Neuronal stem cell (in vitro differentiated cells): ENCODE data around the gene FFAR1.

Source experiments
- DNase-seq: peaks from one replicate; pipeline ENCODE4 v3.0.0-alpha.2; 2013; ENCODE audit warnings: low spot score
- H2AFZ ChIP-seq: one replicate; pipeline ENCODE4 v1.6.1; 2013; ENCODE audit warnings: mild to moderate bottlenecking, low read length, inconsistent platforms
- H2AK5ac ChIP-seq: 2 replicates; pipeline ENCODE4 v1.6.1; 2013; ENCODE audit warnings: low read depth, mild to moderate bottlenecking, inconsistent platforms, low read length, moderate library complexity, mixed read lengths
- H2BK120ac ChIP-seq: 2 replicates; pipeline ENCODE4 v1.6.1; 2013; ENCODE audit warnings: low read depth, mild to moderate bottlenecking, inconsistent platforms, low read length, moderate library complexity, mixed read lengths
- H2BK12ac ChIP-seq: one replicate; pipeline ENCODE4 v1.6.1; 2013; ENCODE audit warnings: low read length, inconsistent platforms
- H2BK15ac ChIP-seq: 2 replicates; pipeline ENCODE4 v1.6.1; 2013; ENCODE audit warnings: mild to moderate bottlenecking, low read length, inconsistent platforms, mixed read lengths
- H2BK5ac ChIP-seq: one replicate; pipeline ENCODE4 v1.6.1; 2013; ENCODE audit warnings: inconsistent platforms, mild to moderate bottlenecking, low read length, moderate library complexity
- H3K14ac ChIP-seq: one replicate; pipeline ENCODE4 v1.6.1; 2013; ENCODE audit warnings: low read length, inconsistent platforms
- H3K18ac ChIP-seq: 2 replicates; pipeline ENCODE4 v1.6.1; 2013; ENCODE audit warnings: low read length, inconsistent platforms
- H3K23ac ChIP-seq: 2 replicates; pipeline ENCODE4 v1.6.1; 2013; ENCODE audit warnings: low read depth, mild to moderate bottlenecking, mixed read lengths, low read length, inconsistent platforms; ENCODE audit not compliant: poor library complexity
- H3K27ac ChIP-seq: replicated peaks from 3 replicates; pipeline ENCODE4 v1.5.1; 2013; ENCODE audit warnings: low read length, inconsistent platforms
- H3K27me3 ChIP-seq, 3 experiments: 2 replicates each; pipeline ENCODE4 v1.6.1; 2013; ENCODE audit warnings: low read length in 3 of 3, mild to moderate bottlenecking in 2 of 3, inconsistent platforms in 1 of 3, low read depth in 1 of 3, mixed read lengths in 1 of 3, moderate library complexity in 1 of 3; ENCODE audit not compliant: control insufficient read depth in 3 of 3, insufficient read depth in 3 of 3
- H3K36me3 ChIP-seq, 2 donors: replicated peaks in 1 of 2; 2 replicates each; pipeline ENCODE4 v1.6.1; 2013; ENCODE audit warnings: low read length in 2 of 2; ENCODE audit not compliant: control insufficient read depth in 2 of 2, insufficient read depth in 2 of 2
- H3K4ac ChIP-seq: 2 replicates; pipeline ENCODE4 v1.6.1; 2013; ENCODE audit warnings: inconsistent platforms, mild to moderate bottlenecking, low read length, moderate library complexity
- H3K4me1 ChIP-seq, 2 donors: 1 replicate in 1 of 2; 2 replicates in 1 of 2; pipeline ENCODE4 v1.6.1; 2013; ENCODE audit warnings: low read length in 2 of 2, low read depth in 1 of 2; ENCODE audit not compliant: control insufficient read depth in 2 of 2, insufficient read depth in 1 of 2
- H3K4me2 ChIP-seq: one replicate; pipeline ENCODE4 v1.6.1; 2013; ENCODE audit warnings: mild to moderate bottlenecking, low read length, inconsistent platforms; ENCODE audit not compliant: insufficient read depth, poor library complexity, severe bottlenecking
- H3K4me3 ChIP-seq, 2 donors: 2 replicates each; pipeline ENCODE4 v1.5.1; 2013; ENCODE audit warnings: low read length in 2 of 2, mild to moderate bottlenecking in 2 of 2, inconsistent platforms in 1 of 2, moderate library complexity in 1 of 2
- H3K79me1 ChIP-seq: one replicate; pipeline ENCODE4 v1.6.1; 2013; ENCODE audit warnings: low read depth, mild to moderate bottlenecking, inconsistent platforms, low read length, moderate library complexity
- H3K9ac ChIP-seq: one replicate; pipeline ENCODE4 v1.6.1; 2013; ENCODE audit warnings: mild to moderate bottlenecking, low read depth, low read length, inconsistent platforms; ENCODE audit not compliant: poor library complexity
- H3K9me3 ChIP-seq, 2 donors: replicated peaks in 1 of 2; 2 replicates each; pipeline versions ENCODE3 to v1.6.1; 2013; ENCODE audit warnings: low read length in 2 of 2, mild to moderate bottlenecking in 2 of 2, inconsistent platforms in 1 of 2, low read depth in 1 of 2, mixed read lengths in 1 of 2, moderate library complexity in 1 of 2; ENCODE audit not compliant: control insufficient read depth in 2 of 2, insufficient read depth in 1 of 2
- H4K8ac ChIP-seq: one replicate; pipeline ENCODE4 v1.6.1; 2013; ENCODE audit warnings: low read depth, mild to moderate bottlenecking, inconsistent platforms, low read length, moderate library complexity
- H4K91ac ChIP-seq: one replicate; pipeline ENCODE4 v1.6.1; 2013; ENCODE audit warnings: low read length, low read depth, mild to moderate bottlenecking, inconsistent platforms; ENCODE audit not compliant: poor library complexity
- WGBS, 2 donors: extraction: QIAGEN DNeasy Blood & Tissue Kit; methylation state at CpG; one replicate each; pipeline ENCODE4 v1.1.7; 2013; ENCODE audit warnings: missing lambda C conversion rate in 2 of 2, mixed read lengths in 1 of 2; ENCODE audit not compliant: insufficient read length in 2 of 2, insufficient replicate concordance in 1 of 2; ENCODE audit errors: extremely low coverage in 2 of 2; 5-methylcytosine and 5-hydroxymethylcytosine counted together

The FFAR1 gene

DNA sequence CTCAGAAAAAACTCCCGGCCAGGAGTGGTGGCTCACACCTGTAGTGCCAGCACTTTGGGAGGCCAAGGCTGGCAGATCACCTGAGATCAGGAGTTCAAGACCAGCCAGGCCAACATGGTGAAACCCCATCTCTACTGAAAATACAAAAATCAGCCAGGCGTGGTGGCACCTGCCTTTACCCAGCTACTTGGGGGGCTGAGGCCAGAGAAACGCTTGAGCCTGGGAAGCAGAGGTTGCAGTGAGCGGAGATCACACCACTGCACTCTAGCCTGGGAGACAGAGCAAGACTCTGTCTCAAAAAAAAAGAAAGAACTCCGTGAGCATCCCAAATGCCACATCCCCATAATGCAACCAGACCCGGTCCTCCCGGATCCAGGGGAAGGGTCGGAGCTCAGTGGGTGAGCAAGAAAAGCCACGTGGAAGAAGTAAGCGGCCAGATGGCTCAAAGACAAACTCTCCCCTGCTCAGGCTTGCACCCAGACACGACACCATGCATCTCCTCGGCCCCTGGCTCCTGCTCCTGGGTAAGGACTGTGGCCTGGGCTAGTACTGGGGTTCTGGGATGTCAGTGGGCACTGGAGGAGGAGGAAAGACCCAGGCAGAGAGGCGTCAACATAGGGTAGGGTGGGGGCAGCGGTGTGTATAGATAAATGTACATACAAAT lies 16.0 kb upstream of the FFAR1 start:
- no peak overlapping the region for H2BK120ac ChIP-seq
- no peak overlapping the region for H3K9ac ChIP-seq
- no peak overlapping the region for H3K18ac ChIP-seq
- no peak overlapping the region for H3K4me2 ChIP-seq
- no peak overlapping the region for H2AK5ac ChIP-seq
- H3K23ac ChIP-seq = no peak overlapping the region
- H3K4me3 ChIP-seq = no peak overlapping the region
- no peaks in the 10 kb centered on the region for H3K36me3 ChIP-seq
- no peak overlapping the region for H2AFZ ChIP-seq
- H3K4me1 ChIP-seq = peaks cover 0 to 2% of the 10 kb centered on the region in 2 donors
- no peaks in the 10 kb centered on the region for H3K79me1 ChIP-seq
- H3K14ac ChIP-seq = no peak overlapping the region
- no peak overlapping the region for H4K8ac ChIP-seq
- no CpG with 5 or more reads among the region's 14 CpGs for WGBS, 2 donors
- H3K9me3 ChIP-seq = no peaks in the 10 kb centered on the region
- no peak overlapping the region for H3K4ac ChIP-seq
- H2BK5ac ChIP-seq = no peak overlapping the region
- no peak overlapping the region for H2BK12ac ChIP-seq
- DNase-seq = no peak
- H3K27me3 ChIP-seq = peaks cover 0 to 2% (median 0%) of the 10 kb centered on the region in 3 experiments
- no peak overlapping the region for H2BK15ac ChIP-seq
- no peak overlapping the region for H3K27ac ChIP-seq
- no peak overlapping the region for H4K91ac ChIP-seq

DNA sequence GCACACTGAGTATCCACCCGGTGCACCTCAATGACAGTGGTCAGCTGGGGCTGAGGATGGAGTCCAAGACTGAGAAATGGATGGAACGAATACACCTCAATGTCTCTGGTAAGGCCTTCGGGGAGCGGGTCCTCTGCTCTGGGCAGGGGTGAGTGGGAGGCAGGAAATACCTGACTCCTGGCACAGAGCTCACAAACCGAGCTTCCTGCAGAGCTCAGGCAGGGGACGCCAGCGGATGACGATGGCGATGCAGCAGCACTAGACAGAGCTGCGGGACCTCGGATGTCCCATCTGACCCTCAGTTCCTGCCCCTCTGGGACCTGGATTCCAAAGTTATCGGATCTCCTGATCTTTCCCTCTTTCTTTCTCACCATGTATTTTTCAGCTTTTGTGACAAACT lies 14.9 kb upstream of the FFAR1 start:
- Histone ChIP-seq H3K27ac (no peak overlapping the region), H4K8ac (no peak overlapping the region), H3K27me3 (peaks cover 0 to 2% (median 0%) of the 10 kb centered on the region in 3 experiments), H3K4me1 (peaks cover 0 to 2% of the 10 kb centered on the region in 2 donors), H2BK120ac (no peak overlapping the region), H3K18ac (no peak overlapping the region), H2BK5ac (no peak overlapping the region), H3K4me2 (no peak overlapping the region), H2BK15ac (no peak overlapping the region), H2AFZ (no peak overlapping the region), H2BK12ac (no peak overlapping the region), H3K9me3 (no peaks in the 10 kb centered on the region), H3K9ac (no peak overlapping the region), H3K23ac (no peak overlapping the region), H4K91ac (no peak overlapping the region), H3K4me3 (no peak overlapping the region), H3K14ac (no peak overlapping the region), H3K79me1 (no peaks in the 10 kb centered on the region), H2AK5ac (no peak overlapping the region), H3K36me3 (no peaks in the 10 kb centered on the region), H3K4ac (no peak overlapping the region)
- WGBS, 2 donors = no CpG with 5 or more reads among the region's 12 CpGs
- DNase-seq = no peak

DNA sequence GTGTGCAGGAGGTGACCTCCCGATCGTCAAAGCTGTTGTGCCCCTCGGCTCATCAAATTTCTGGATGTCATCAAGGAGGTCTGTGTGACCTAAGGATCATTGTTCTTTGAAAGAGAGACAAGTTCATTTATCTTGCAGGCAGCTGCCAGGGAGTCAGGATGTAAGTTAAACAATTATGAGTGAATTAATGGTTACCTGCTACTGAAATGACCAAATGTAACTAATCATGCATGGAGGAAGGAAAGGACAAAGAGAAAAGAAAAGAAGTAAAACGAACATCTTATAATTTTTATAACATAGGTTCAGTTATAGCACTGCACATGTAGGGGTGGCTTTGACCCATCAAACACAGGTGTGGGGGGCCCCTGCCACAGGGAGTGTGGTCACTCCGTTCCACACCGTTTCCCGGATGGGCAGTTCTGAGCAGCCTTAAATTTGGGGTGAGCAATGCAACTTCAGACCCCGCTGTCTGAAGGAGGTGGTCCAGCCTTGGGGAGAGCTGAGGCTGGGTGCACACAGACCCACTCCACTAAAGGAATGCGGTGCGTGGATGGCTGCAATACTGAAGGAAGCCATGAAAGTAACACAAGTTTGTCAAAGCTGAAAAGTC lies 13.5 kb upstream of the FFAR1 start:
- Histone ChIP-seq H3K79me1 (no peaks in the 10 kb centered on the region), H2AK5ac (no peak overlapping the region), H3K4ac (no peak overlapping the region), H3K9ac (no peak overlapping the region), H2AFZ (no peak overlapping the region), H4K91ac (no peak overlapping the region), H3K4me2 (no peak overlapping the region), H2BK12ac (no peak overlapping the region), H2BK5ac (no peak overlapping the region), H3K27me3 (peaks cover 0 to 2% (median 0%) of the 10 kb centered on the region in 3 experiments), H3K18ac (no peak overlapping the region), H4K8ac (no peak overlapping the region), H3K23ac (no peak overlapping the region), H2BK120ac (no peak overlapping the region), H3K4me1 (peaks cover 0 to 2% of the 10 kb centered on the region in 2 donors), H3K14ac (no peak overlapping the region), H2BK15ac (no peak overlapping the region), H3K4me3 (peak overlapping the region in 1 of 2 donors; percentile 4), H3K27ac (no peak overlapping the region), H3K36me3 (no peaks in the 10 kb centered on the region), H3K9me3 (no peaks in the 10 kb centered on the region)
- WGBS, 2 donors = no CpG with 5 or more reads among the region's 10 CpGs
- DNase-seq = no peak

DNA sequence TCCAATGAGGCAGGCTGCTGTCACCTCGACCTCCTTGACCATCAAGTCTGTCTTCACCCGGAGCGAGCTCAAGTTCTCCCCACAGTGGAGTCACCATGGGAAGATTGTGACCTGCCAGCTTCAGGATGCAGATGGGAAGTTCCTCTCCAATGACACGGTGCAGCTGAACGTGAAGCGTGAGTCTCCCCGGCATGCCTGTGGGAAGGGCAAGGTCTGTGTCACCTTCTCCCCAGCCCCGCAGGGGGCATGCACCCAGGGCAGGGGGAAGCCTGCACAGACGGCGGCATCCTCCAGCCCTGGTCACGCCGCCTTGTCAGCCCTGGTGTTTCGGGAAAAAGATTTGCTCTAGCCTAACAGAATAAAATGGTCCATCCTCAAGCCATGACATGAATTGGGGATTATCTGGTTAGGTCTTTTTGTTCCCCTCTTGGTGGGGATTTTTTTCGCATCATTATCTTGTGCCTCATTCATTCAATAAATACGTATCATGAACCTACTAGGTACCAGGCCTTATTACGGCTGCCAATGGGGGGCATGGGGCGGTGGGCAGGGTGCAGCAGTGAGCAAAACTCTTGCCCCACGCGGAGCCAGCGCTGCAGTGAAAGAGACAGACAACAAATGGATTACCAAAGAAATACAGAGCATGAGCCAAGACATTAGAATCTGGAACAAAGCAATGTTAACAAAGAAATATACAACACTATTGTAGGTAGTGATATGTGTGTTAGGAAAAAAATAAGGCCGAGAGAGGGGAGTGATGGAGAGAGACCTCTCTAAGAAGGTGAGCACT lies 11.3 kb upstream of the FFAR1 start:
- WGBS, 2 donors = no CpG with 5 or more reads among the region's 21 CpGs
- Histone ChIP-seq H3K18ac (peak overlapping the region; percentile 38), H3K79me1 (no peaks in the 10 kb centered on the region), H2BK15ac (no peak overlapping the region), H3K4me1 (peaks cover 0 to 2% of the 10 kb centered on the region in 2 donors), H3K23ac (peak overlapping the region; percentile 73), H3K4ac (no peak overlapping the region), H4K91ac (peak overlapping the region; percentile 96), H3K14ac (peak overlapping the region; percentile 17), H2AK5ac (no peak overlapping the region), H2AFZ (no peak overlapping the region), H2BK120ac (no peak overlapping the region), H3K9me3 (no peaks in the 10 kb centered on the region), H3K9ac (peak overlapping the region; percentile 60), H2BK12ac (peak overlapping the region; percentile 41), H2BK5ac (no peak overlapping the region), H3K27ac (no peak overlapping the region), H3K36me3 (no peaks in the 10 kb centered on the region), H3K4me2 (no peak overlapping the region), H3K4me3 (no peak overlapping the region), H4K8ac (no peak overlapping the region), H3K27me3 (peaks cover 0 to 3% (median 0%) of the 10 kb centered on the region in 3 experiments)
- DNase-seq = no peak
